ENCODE results near the gene RSAD2. TPM values are rescaled to one million over a fixed set of nuclear protein-coding genes. Genes with fewer than 3 reads are reported as not detected.

Gene RSAD2
- total RNA-seq, 1 donor from 2014 or later = 0.67 TPM

DNA sequence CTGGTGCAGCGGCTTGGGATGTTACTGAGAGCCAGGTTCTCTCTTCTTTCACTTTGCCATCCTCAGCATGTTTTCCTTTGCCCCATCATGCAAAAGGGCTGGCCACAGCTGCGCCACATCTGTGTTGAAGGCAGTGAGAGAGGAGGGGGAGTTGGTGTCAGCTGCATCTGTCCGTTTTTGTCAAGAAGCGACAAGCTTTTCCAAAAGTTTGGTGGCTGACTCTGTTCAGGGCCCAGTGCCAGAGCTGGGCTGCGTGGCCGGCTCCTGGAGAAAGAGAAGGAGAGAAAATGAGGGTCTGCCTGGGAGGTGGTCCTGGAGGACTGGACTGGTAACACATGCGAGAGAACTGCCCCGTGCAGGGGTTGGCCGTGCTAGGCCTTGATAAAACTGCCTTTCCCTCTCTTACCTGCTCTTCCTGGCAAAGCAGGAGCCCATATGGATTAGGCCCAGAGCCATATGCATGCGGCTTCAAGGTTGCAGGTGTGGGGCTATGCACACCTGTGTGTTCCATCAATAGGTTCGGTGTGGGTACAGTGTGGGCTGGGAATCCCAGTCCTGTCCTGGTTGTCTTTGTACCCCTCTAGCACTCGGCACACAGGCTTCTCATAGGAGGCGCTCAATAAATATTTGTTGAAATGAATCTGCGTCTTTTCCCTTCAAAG lies 48.6 kb downstream of the RSAD2 start:
- POLR2A ChIA-PET = no interaction called here
- H3K27ac Mint-ChIP-seq = no peak overlapping the region
- H3K9me3 Mint-ChIP-seq = no peaks in the 10 kb centered on the region
- ATAC-seq (ENCODE audit: low read depth) = no peak
- TF ChIP-seq CTCF (IDR thresholded peaks at IDR 0.05) = no peak
- H3K36me3 Mint-ChIP-seq (ENCODE audit: low read depth) = no peaks in the 10 kb centered on the region
- H3K27me3 Mint-ChIP-seq = peaks cover 7% of the 10 kb centered on the region
- H3K4me1 Mint-ChIP-seq = no peaks in the 10 kb centered on the region
- CTCF ChIA-PET = no interaction called here
- no peak overlapping the region for H3K4me3 Mint-ChIP-seq
- intact Hi-C loops (cut with micrococcal nuclease) = no loop called here
- no peak for DNase-seq

DNA sequence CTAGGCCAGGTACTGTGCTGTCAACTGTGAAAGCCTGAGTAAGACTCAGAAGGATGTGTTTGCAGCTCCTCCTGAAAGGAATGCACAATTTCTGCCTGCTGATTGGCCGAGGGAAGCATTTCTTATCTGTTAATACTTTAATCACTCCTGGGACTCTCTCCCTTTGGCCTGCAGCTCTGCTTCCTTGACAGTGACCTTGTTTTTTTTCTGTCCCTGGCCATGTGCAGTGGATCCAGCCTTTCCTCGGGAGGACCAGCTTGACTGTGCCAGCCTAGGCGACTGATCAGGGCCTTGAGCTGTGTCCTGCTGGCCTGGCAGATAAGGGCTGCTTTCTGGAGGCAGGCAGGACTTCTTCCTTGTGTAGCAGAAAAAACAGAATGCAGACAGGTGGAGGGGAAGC lies 49.6 kb downstream of the RSAD2 start:
- H3K4me1 Mint-ChIP-seq = no peaks in the 10 kb centered on the region
- intact Hi-C loops (cut with micrococcal nuclease) = no loop called here
- no peak for TF ChIP-seq CTCF (IDR thresholded peaks at IDR 0.05)
- peaks cover 4% of the 10 kb centered on the region for H3K9me3 Mint-ChIP-seq
- H3K27ac Mint-ChIP-seq = no peak overlapping the region
- ChIA-PET POLR2A (no interaction called here), CTCF (no interaction called here)
- no peaks in the 10 kb centered on the region for H3K36me3 Mint-ChIP-seq (ENCODE audit: low read depth)
- H3K27me3 Mint-ChIP-seq = peaks cover 4% of the 10 kb centered on the region
- no peak overlapping the region for H3K4me3 Mint-ChIP-seq
- ATAC-seq (ENCODE audit: low read depth) (no peak), DNase-seq (no peak)

DNA sequence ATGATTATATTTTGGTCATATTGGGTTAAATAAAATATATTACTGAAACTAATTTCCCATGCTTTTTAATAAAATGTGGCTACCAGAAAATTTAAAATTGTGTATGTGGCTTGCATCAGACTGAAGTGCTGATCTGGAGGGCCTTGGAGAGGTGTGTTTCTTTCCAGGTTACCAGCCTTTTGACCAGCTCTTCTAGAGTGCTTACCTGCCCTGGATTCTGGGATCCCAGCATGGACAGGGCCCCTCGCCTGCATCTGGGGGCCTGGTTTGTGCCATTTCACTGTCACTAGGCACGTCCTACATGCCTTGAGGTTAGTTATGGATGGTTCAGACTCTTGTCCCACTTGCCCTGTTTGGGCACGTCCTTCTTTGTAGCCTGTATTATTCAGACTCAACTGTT lies 50.2 kb downstream of the RSAD2 start:
- no peaks in the 10 kb centered on the region for H3K4me1 Mint-ChIP-seq
- intact Hi-C loops (cut with micrococcal nuclease) = no loop called here
- no peak for TF ChIP-seq CTCF (IDR thresholded peaks at IDR 0.05)
- no peak for ATAC-seq (ENCODE audit: low read depth)
- H3K9me3 Mint-ChIP-seq = peaks cover 4% of the 10 kb centered on the region
- no peak overlapping the region for H3K27ac Mint-ChIP-seq
- peaks cover 4% of the 10 kb centered on the region for H3K27me3 Mint-ChIP-seq
- H3K36me3 Mint-ChIP-seq (ENCODE audit: low read depth) = no peaks in the 10 kb centered on the region
- H3K4me3 Mint-ChIP-seq = no peak overlapping the region
- ChIA-PET CTCF (no interaction called here), POLR2A (no interaction called here)
- DNase-seq = no peak

DNA sequence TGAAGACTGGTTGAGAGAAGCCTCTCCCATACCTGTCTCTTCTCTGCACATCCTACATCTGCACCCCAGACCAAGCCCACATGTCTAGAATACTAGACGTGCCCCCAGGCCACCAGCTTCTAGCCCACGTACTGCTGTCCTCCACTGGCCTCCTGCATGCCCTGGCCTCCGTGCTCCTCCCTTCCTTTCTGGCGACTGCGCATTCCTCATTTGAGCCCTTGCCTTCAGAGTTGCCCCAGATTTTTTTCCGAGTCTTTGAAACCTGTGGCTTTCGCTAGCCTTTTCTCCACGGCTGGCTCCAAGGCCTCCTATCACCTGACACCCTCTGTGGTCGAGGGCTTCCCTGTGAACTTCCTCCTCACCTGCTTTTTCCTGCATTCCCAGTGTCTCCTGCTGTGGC lies 50.9 kb downstream of the RSAD2 start:
- no peak overlapping the region for H3K4me3 Mint-ChIP-seq
- peaks cover 4% of the 10 kb centered on the region for H3K27me3 Mint-ChIP-seq
- TF ChIP-seq CTCF (IDR thresholded peaks at IDR 0.05) = no peak
- no peak for DNase-seq
- no peaks in the 10 kb centered on the region for H3K4me1 Mint-ChIP-seq
- intact Hi-C loops (cut with micrococcal nuclease) = no loop called here
- ChIA-PET CTCF (interaction anchor here (1.8 kb wide), 1 partner anchor 12 kb away, joined by 8 read pairs; the partner anchor contains the start of gene RNF144A), POLR2A (no interaction called here)
- no peak overlapping the region for H3K27ac Mint-ChIP-seq
- ATAC-seq (ENCODE audit: low read depth) = no peak
- no peaks in the 10 kb centered on the region for H3K36me3 Mint-ChIP-seq (ENCODE audit: low read depth)
- H3K9me3 Mint-ChIP-seq = peaks cover 4% of the 10 kb centered on the region

DNA sequence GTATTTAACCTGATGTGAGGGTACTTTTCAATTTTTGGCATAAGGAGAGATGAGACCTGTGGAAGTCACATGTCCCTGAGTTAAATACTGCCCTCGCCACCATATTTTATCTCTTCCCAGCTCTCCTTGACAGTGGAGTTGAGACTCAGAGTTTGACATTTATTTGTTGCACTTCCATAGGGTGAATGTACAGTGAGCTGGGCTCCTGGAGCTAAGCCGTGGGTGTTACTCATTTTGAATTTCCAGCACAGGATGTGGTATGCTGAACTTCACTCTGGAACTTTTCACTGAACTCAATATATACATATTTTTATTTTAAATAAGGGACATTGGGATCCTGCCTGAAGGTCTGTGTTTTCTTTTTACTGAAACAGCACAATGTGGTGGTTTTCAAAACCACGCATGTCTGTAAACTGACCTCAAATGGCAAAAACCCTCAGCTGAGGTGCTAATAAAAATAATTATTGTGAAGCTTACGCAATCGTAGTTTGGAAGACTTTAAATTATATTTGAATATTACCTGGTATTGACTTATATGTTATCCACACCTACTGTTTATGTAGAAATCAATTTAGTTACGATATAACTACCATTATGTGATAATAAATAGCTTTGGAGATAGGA lies 51.7 kb downstream of the RSAD2 start:
- Mint-ChIP-seq H3K27ac (no peak overlapping the region), H3K4me3 (no peak overlapping the region), H3K4me1 (peaks cover 5% of the 10 kb centered on the region), H3K27me3 (peaks cover under 1% of the 10 kb centered on the region), H3K9me3 (peaks cover 4% of the 10 kb centered on the region), H3K36me3 (ENCODE audit: low read depth) (no peaks in the 10 kb centered on the region)
- DNase-seq = no peak
- no peak for ATAC-seq (ENCODE audit: low read depth)
- intact Hi-C loops (cut with micrococcal nuclease) = no loop called here
- ChIA-PET CTCF (interaction anchor here (1.8 kb wide), 1 partner anchor 13 kb away, joined by 8 read pairs; the partner anchor contains the start of gene RNF144A), POLR2A (no interaction called here)
- TF ChIP-seq CTCF (IDR thresholded peaks at IDR 0.05) = no peak

Measured in activated B cell treated with CpG ODN at 0.5 μM for 24 hours (primary cell).